Parathyroid adenoma (tissue), 2 donors: ENCODE measurements around the gene HMGCS2.

Experiments
- H2AFZ ChIP-seq: fragments of 300-600 bp; sonication (generic); one replicate; pipeline ENCODE4 v1.7.0; 2017; ENCODE audit warnings: antibody characterized with exemption, mild to moderate bottlenecking
- H3K27ac ChIP-seq: fragments of 300-600 bp; sonication (generic); one replicate; pipeline ENCODE4 v1.7.0; 2017
- H3K27me3 ChIP-seq: fragments of 300-600 bp; sonication (generic); one replicate; pipeline ENCODE4 v1.7.0; 2017; ENCODE audit warnings: low read length; ENCODE audit not compliant: control insufficient read depth, insufficient read depth
- H3K36me3 ChIP-seq: fragments of 300-600 bp; sonication (generic); one replicate; pipeline ENCODE4 v1.7.0; 2017; ENCODE audit warnings: low read length; ENCODE audit not compliant: control insufficient read depth, insufficient read depth
- H3K4me1 ChIP-seq: fragments of 300-600 bp; sonication (generic); one replicate; pipeline ENCODE4 v1.7.0; 2017; ENCODE audit warnings: control low read depth
- H3K4me2 ChIP-seq: fragments of 300-600 bp; sonication (generic); one replicate; pipeline ENCODE4 v1.7.0; 2017; ENCODE audit warnings: low read length
- H3K4me3 ChIP-seq: fragments of 300-600 bp; sonication (generic); one replicate; pipeline ENCODE4 v1.7.0; 2017; ENCODE audit warnings: low read depth, low read length
- H3K79me2 ChIP-seq: fragments of 300-600 bp; sonication (generic); one replicate; pipeline ENCODE4 v1.7.0; 2017; ENCODE audit warnings: control low read depth
- H3K9ac ChIP-seq: fragments of 300-600 bp; sonication (generic); one replicate; pipeline ENCODE4 v1.7.0; 2017; ENCODE audit warnings: mild to moderate bottlenecking
- H3K9me3 ChIP-seq: fragments of 300-600 bp; sonication (generic); one replicate; pipeline ENCODE4 v1.7.0; 2017; ENCODE audit warnings: low read length; ENCODE audit not compliant: control insufficient read depth
- CTCF ChIP-seq: fragments of 300-600 bp; sonication (generic); IDR thresholded peaks from one replicate; pipeline ENCODE4 v1.7.0; 2017; ENCODE audit warnings: antibody characterized with exemption, mild to moderate bottlenecking
- donor health status: primary hyperparathyroidism.

HMGCS2 gene

GRCh38 chr1:119703666-119704450 lies 64.8 kb downstream of the HMGCS2 start:
- Histone ChIP-seq H3K9ac (no peak overlapping the region), H3K27ac (no peak overlapping the region), H3K4me1 (peaks cover 3% of the 10 kb centered on the region), H3K4me3 (no peak overlapping the region), H2AFZ (no peak overlapping the region), H3K79me2 (no peaks in the 10 kb centered on the region), H3K4me2 (no peak overlapping the region), H3K9me3 (no peaks in the 10 kb centered on the region), H3K27me3 (no peaks in the 10 kb centered on the region), H3K36me3 (no peaks in the 10 kb centered on the region)
- TF ChIP-seq CTCF = no peak

- Histone ChIP-seq H3K9me3 (no peaks in the 10 kb centered on the region), H3K27me3 (no peaks in the 10 kb centered on the region), H3K27ac (no peak overlapping the region), H2AFZ (no peak overlapping the region), H3K4me1 (no peaks in the 10 kb centered on the region), H3K9ac (no peak overlapping the region), H3K4me3 (no peak overlapping the region), H3K4me2 (no peak overlapping the region), H3K36me3 (no peaks in the 10 kb centered on the region), H3K79me2 (no peaks in the 10 kb centered on the region)
- no peak for TF ChIP-seq CTCF
Observed at GRCh38 chr1:119702384-119702783, 66.3 kb downstream of the HMGCS2 start.

GRCh38 chr1:119701659-119702058 lies 67.0 kb downstream of the HMGCS2 start:
- H2AFZ ChIP-seq = no peak overlapping the region
- no peaks in the 10 kb centered on the region for H3K36me3 ChIP-seq
- no peak overlapping the region for H3K4me2 ChIP-seq
- H3K9ac ChIP-seq = no peak overlapping the region
- no peak overlapping the region for H3K27ac ChIP-seq
- no peaks in the 10 kb centered on the region for H3K27me3 ChIP-seq
- no peaks in the 10 kb centered on the region for H3K9me3 ChIP-seq
- no peak overlapping the region for H3K4me3 ChIP-seq
- no peaks in the 10 kb centered on the region for H3K79me2 ChIP-seq
- no peaks in the 10 kb centered on the region for H3K4me1 ChIP-seq
- TF ChIP-seq CTCF = no peak

GRCh38 chr1:119700326-119700725 lies 68.4 kb downstream of the HMGCS2 start:
- H3K36me3 ChIP-seq = no peaks in the 10 kb centered on the region
- no peak overlapping the region for H3K4me3 ChIP-seq
- no peaks in the 10 kb centered on the region for H3K27me3 ChIP-seq
- no peak for TF ChIP-seq CTCF
- no peak overlapping the region for H3K27ac ChIP-seq
- no peak overlapping the region for H3K9ac ChIP-seq
- H3K4me1 ChIP-seq = no peaks in the 10 kb centered on the region
- H2AFZ ChIP-seq = no peak overlapping the region
- H3K79me2 ChIP-seq = no peaks in the 10 kb centered on the region
- no peaks in the 10 kb centered on the region for H3K9me3 ChIP-seq
- H3K4me2 ChIP-seq = no peak overlapping the region
